Measurements from ENCODE around the gene MATCAP1.

GRCh38 chr16:67187175-67187890, 3.6 kb upstream of the MATCAP1 start:
- no peak for TF ChIP-seq CBX8 (IDR thresholded peaks at IDR 0.05)
- no peak for TF ChIP-seq CTCF (IDR thresholded peaks at IDR 0.05)
- no peak for TF ChIP-seq RNF2 (IDR thresholded peaks at IDR 0.05; ENCODE audit: borderline replicate concordance, low read depth)
- no peak for TF ChIP-seq EP300 (IDR thresholded peaks at IDR 0.05)
- TF ChIP-seq MAX (IDR thresholded peaks at IDR 0.05), result no peak
- TF ChIP-seq REST (IDR thresholded peaks at IDR 0.05), result no peak
- TF ChIP-seq PHF8 (IDR thresholded peaks at IDR 0.05; ENCODE audit: borderline replicate concordance, low read depth), result no peak
- no peak for TF ChIP-seq BCL3 (IDR thresholded peaks at IDR 0.05)
- TF ChIP-seq POLR2A (IDR thresholded peaks at IDR 0.05; ENCODE audit: low read length), result no peak
- TF ChIP-seq MAZ (IDR thresholded peaks at IDR 0.05; ENCODE audit: borderline replicate concordance, low read depth, low read length), result no peak
